Neuronal stem cell (in vitro differentiated cells): Measurements from ENCODE around the gene DHX8.

Experiments used
- DNase-seq: peaks from one replicate; pipeline ENCODE4 v3.0.0-alpha.2; 2013; ENCODE audit warnings: low spot score
- H2AFZ ChIP-seq: one replicate; pipeline ENCODE4 v1.6.1; 2013; ENCODE audit warnings: mild to moderate bottlenecking, low read length, inconsistent platforms
- H2AK5ac ChIP-seq: 2 replicates; pipeline ENCODE4 v1.6.1; 2013; ENCODE audit warnings: low read depth, mild to moderate bottlenecking, inconsistent platforms, low read length, moderate library complexity, mixed read lengths
- H2BK120ac ChIP-seq: 2 replicates; pipeline ENCODE4 v1.6.1; 2013; ENCODE audit warnings: low read depth, mild to moderate bottlenecking, inconsistent platforms, low read length, moderate library complexity, mixed read lengths
- H2BK12ac ChIP-seq: one replicate; pipeline ENCODE4 v1.6.1; 2013; ENCODE audit warnings: low read length, inconsistent platforms
- H2BK15ac ChIP-seq: 2 replicates; pipeline ENCODE4 v1.6.1; 2013; ENCODE audit warnings: mild to moderate bottlenecking, low read length, inconsistent platforms, mixed read lengths
- H2BK5ac ChIP-seq: one replicate; pipeline ENCODE4 v1.6.1; 2013; ENCODE audit warnings: inconsistent platforms, mild to moderate bottlenecking, low read length, moderate library complexity
- H3K14ac ChIP-seq: one replicate; pipeline ENCODE4 v1.6.1; 2013; ENCODE audit warnings: low read length, inconsistent platforms
- H3K18ac ChIP-seq: 2 replicates; pipeline ENCODE4 v1.6.1; 2013; ENCODE audit warnings: low read length, inconsistent platforms
- H3K23ac ChIP-seq: 2 replicates; pipeline ENCODE4 v1.6.1; 2013; ENCODE audit warnings: low read depth, mild to moderate bottlenecking, mixed read lengths, low read length, inconsistent platforms; ENCODE audit not compliant: poor library complexity
- H3K27ac ChIP-seq: replicated peaks from 3 replicates; pipeline ENCODE4 v1.5.1; 2013; ENCODE audit warnings: low read length, inconsistent platforms
- H3K27me3 ChIP-seq, 3 experiments: 2 replicates each; pipeline ENCODE4 v1.6.1; 2013; ENCODE audit warnings: low read length in 3 of 3, mild to moderate bottlenecking in 2 of 3, inconsistent platforms in 1 of 3, low read depth in 1 of 3, mixed read lengths in 1 of 3, moderate library complexity in 1 of 3; ENCODE audit not compliant: control insufficient read depth in 3 of 3, insufficient read depth in 3 of 3
- H3K36me3 ChIP-seq, 2 donors: replicated peaks in 1 of 2; 2 replicates each; pipeline ENCODE4 v1.6.1; 2013; ENCODE audit warnings: low read length in 2 of 2; ENCODE audit not compliant: control insufficient read depth in 2 of 2, insufficient read depth in 2 of 2
- H3K4ac ChIP-seq: 2 replicates; pipeline ENCODE4 v1.6.1; 2013; ENCODE audit warnings: inconsistent platforms, mild to moderate bottlenecking, low read length, moderate library complexity
- H3K4me1 ChIP-seq, 2 donors: 1 replicate in 1 of 2; 2 replicates in 1 of 2; pipeline ENCODE4 v1.6.1; 2013; ENCODE audit warnings: low read length in 2 of 2, low read depth in 1 of 2; ENCODE audit not compliant: control insufficient read depth in 2 of 2, insufficient read depth in 1 of 2
- H3K4me2 ChIP-seq: one replicate; pipeline ENCODE4 v1.6.1; 2013; ENCODE audit warnings: mild to moderate bottlenecking, low read length, inconsistent platforms; ENCODE audit not compliant: insufficient read depth, poor library complexity, severe bottlenecking
- H3K4me3 ChIP-seq, 2 donors: 2 replicates each; pipeline ENCODE4 v1.5.1; 2013; ENCODE audit warnings: low read length in 2 of 2, mild to moderate bottlenecking in 2 of 2, inconsistent platforms in 1 of 2, moderate library complexity in 1 of 2
- H3K79me1 ChIP-seq: one replicate; pipeline ENCODE4 v1.6.1; 2013; ENCODE audit warnings: low read depth, mild to moderate bottlenecking, inconsistent platforms, low read length, moderate library complexity
- H3K9ac ChIP-seq: one replicate; pipeline ENCODE4 v1.6.1; 2013; ENCODE audit warnings: mild to moderate bottlenecking, low read depth, low read length, inconsistent platforms; ENCODE audit not compliant: poor library complexity
- H3K9me3 ChIP-seq, 2 donors: replicated peaks in 1 of 2; 2 replicates each; pipeline versions ENCODE3 to v1.6.1; 2013; ENCODE audit warnings: low read length in 2 of 2, mild to moderate bottlenecking in 2 of 2, inconsistent platforms in 1 of 2, low read depth in 1 of 2, mixed read lengths in 1 of 2, moderate library complexity in 1 of 2; ENCODE audit not compliant: control insufficient read depth in 2 of 2, insufficient read depth in 1 of 2
- H4K8ac ChIP-seq: one replicate; pipeline ENCODE4 v1.6.1; 2013; ENCODE audit warnings: low read depth, mild to moderate bottlenecking, inconsistent platforms, low read length, moderate library complexity
- H4K91ac ChIP-seq: one replicate; pipeline ENCODE4 v1.6.1; 2013; ENCODE audit warnings: low read length, low read depth, mild to moderate bottlenecking, inconsistent platforms; ENCODE audit not compliant: poor library complexity
- WGBS, 2 donors: extraction: QIAGEN DNeasy Blood & Tissue Kit; methylation state at CpG; one replicate each; pipeline ENCODE4 v1.1.7; 2013; ENCODE audit warnings: missing lambda C conversion rate in 2 of 2, mixed read lengths in 1 of 2; ENCODE audit not compliant: insufficient read length in 2 of 2, insufficient replicate concordance in 1 of 2; ENCODE audit errors: extremely low coverage in 2 of 2; 5-methylcytosine and 5-hydroxymethylcytosine counted together

DHX8 gene

DNA sequence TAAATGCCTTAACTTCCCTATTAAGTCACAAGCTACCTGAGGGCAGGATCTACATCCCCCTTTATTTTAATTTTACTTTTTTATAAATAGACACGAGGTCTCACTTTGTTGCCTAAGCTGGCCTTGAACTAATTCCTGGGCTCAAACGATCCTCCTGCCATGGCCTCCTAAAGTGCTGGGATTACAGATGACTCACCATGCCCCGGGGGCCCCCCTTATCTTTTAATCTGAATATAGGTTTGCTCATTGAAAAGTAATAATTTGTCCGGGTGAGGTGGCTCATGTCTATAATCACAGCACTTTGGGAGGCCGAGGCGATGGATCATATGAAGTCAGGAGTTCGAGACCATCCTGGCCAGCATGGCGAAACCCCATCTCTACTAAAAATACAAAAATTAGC lies 48.2 kb downstream of the DHX8 start:
- H3K4ac ChIP-seq, result no peak overlapping the region

DNA sequence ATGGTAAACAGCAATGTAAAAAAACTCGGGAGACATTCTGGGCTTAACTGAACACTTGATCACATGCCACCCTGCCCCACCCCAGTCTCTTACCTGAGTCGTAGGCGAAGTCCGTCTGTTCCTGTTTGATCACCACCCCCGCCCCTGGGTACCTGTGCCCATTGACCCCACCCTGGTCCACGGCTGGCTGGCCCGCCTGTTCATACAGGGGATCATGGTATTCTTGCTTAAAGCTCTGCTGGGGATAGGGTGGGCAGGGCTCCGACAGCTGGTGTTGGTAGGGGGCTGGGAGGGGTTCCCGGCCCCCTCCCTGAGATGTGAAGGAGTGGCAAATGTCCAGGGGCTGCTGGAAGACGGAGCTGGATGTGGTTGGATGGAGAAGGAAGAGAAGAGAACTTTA lies 48.8 kb downstream of the DHX8 start:
- peaks cover 24 to 32% of the 10 kb centered on the region in 2 donors for H3K4me1 ChIP-seq
- peaks cover 0 to 2% (median 0%) of the 10 kb centered on the region in 3 experiments for H3K27me3 ChIP-seq
- H3K4me3 ChIP-seq, result no peak overlapping the region
- no peak overlapping the region for H3K4me2 ChIP-seq
- H2BK15ac ChIP-seq, result no peak overlapping the region
- no peak overlapping the region for H4K8ac ChIP-seq
- peaks cover 0 to 69% of the 10 kb centered on the region in 2 donors for H3K36me3 ChIP-seq
- no peak overlapping the region for H3K27ac ChIP-seq
- no peak overlapping the region for H2BK12ac ChIP-seq
- no peak overlapping the region for H4K91ac ChIP-seq
- no peaks in the 10 kb centered on the region for H3K79me1 ChIP-seq
- H2AK5ac ChIP-seq, result no peak overlapping the region
- no CpG with 5 or more reads among the region's 10 CpGs for WGBS, 2 donors
- H3K9me3 ChIP-seq, result no peaks in the 10 kb centered on the region
- no peak overlapping the region for H3K18ac ChIP-seq
- no peak overlapping the region for H2BK5ac ChIP-seq
- no peak overlapping the region for H3K14ac ChIP-seq
- no peak overlapping the region for H3K9ac ChIP-seq
- no peak overlapping the region for H3K4ac ChIP-seq
- H2AFZ ChIP-seq, result no peak overlapping the region
- no peak overlapping the region for H2BK120ac ChIP-seq
- H3K23ac ChIP-seq, result no peak overlapping the region
- DNase-seq, result no peak

More for the DNA sequence above, 48.2 kb downstream of the DHX8 start:
- no peak overlapping the region for H3K9ac ChIP-seq
- no peak overlapping the region for H2BK5ac ChIP-seq
- H3K23ac ChIP-seq, result no peak overlapping the region
- no peak overlapping the region for H3K4me3 ChIP-seq
- H2BK15ac ChIP-seq, result no peak overlapping the region
- no peaks in the 10 kb centered on the region for H3K79me1 ChIP-seq
- no peak overlapping the region for H2AFZ ChIP-seq
- peaks cover 0 to 2% (median 0%) of the 10 kb centered on the region in 3 experiments for H3K27me3 ChIP-seq
- no peak overlapping the region for H2BK12ac ChIP-seq
- no peak overlapping the region for H3K14ac ChIP-seq
- no peaks in the 10 kb centered on the region for H3K9me3 ChIP-seq
- no peak overlapping the region for H3K27ac ChIP-seq
- H2BK120ac ChIP-seq, result no peak overlapping the region
- H3K36me3 ChIP-seq, result peaks cover 2 to 74% of the 10 kb centered on the region in 2 donors
- H3K4me2 ChIP-seq, result no peak overlapping the region
- no peak overlapping the region for H3K18ac ChIP-seq
- no peak for DNase-seq
- H4K91ac ChIP-seq, result no peak overlapping the region
- H4K8ac ChIP-seq, result no peak overlapping the region
- peaks cover 24 to 37% of the 10 kb centered on the region in 2 donors for H3K4me1 ChIP-seq
- WGBS, 2 donors, result no CpG with 5 or more reads among the region's 8 CpGs
- H2AK5ac ChIP-seq, result no peak overlapping the region

DNA sequence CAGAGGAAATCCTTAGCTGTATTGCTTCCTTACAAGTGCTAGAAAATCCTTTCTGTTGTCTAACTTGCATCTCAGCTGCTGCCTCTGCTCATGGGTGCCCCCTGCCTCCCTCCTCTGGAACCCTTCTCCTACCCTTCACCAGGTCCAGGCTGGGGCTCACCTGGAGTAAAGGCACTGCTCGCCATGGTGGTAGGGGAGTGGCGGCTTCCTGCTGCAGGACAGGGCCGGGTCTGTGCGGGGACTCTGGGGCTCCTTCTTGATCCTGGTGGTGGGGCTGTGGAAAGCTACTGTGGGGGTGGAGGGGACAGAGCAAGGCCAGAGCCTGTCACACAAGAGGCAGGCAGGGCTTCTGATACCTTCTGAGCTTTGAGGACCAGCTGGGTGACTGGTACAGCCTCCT lies 49.9 kb downstream of the DHX8 start:
- no peak overlapping the region for H3K4me2 ChIP-seq
- no peak overlapping the region for H3K9ac ChIP-seq
- no peak overlapping the region for H2BK12ac ChIP-seq
- H2BK120ac ChIP-seq, result no peak overlapping the region
- no peak overlapping the region for H2AK5ac ChIP-seq
- H3K18ac ChIP-seq, result no peak overlapping the region
- no peak overlapping the region for H3K27ac ChIP-seq
- no CpG with 5 or more reads among the region's 4 CpGs for WGBS, 2 donors
- H3K79me1 ChIP-seq, result no peaks in the 10 kb centered on the region
- no peak overlapping the region for H2BK5ac ChIP-seq
- no peaks in the 10 kb centered on the region for H3K9me3 ChIP-seq
- no peak overlapping the region for H3K14ac ChIP-seq
- H3K4me3 ChIP-seq, result no peak overlapping the region
- peaks cover 21 to 32% of the 10 kb centered on the region in 2 donors for H3K4me1 ChIP-seq
- no peak for DNase-seq
- no peak overlapping the region for H3K23ac ChIP-seq
- H3K36me3 ChIP-seq, result peaks cover 0 to 61% of the 10 kb centered on the region in 2 donors
- H4K8ac ChIP-seq, result no peak overlapping the region
- H3K27me3 ChIP-seq, result peaks cover 0 to 2% (median 0%) of the 10 kb centered on the region in 3 experiments
- H4K91ac ChIP-seq, result no peak overlapping the region
- H3K4ac ChIP-seq, result no peak overlapping the region
- H2BK15ac ChIP-seq, result no peak overlapping the region
- no peak overlapping the region for H2AFZ ChIP-seq

DNA sequence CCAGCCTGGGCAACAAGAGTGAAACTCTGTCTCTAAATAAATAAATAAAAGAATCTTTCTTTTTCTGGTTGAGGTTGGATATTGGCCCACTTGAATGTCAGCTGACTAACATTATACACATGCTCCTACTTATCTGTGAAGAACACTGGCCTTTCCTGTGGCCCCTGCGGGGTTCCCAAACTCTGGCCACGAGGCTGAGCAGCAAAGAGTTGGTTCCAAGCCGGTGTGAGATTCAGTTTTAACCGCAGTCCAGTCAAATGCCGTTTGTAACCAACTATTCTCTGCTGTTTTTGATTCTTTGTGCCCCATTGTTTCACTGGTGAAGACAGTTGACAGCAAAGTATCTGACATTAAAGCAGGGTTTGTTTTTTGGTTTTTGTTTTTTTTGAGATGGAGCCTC lies 51.1 kb downstream of the DHX8 start:
- Histone ChIP-seq H2AFZ (no peak overlapping the region), H3K14ac (no peak overlapping the region), H4K8ac (no peak overlapping the region), H3K27ac (no peak overlapping the region), H3K27me3 (peaks cover 0 to 2% (median 0%) of the 10 kb centered on the region in 3 experiments), H3K4me3 (no peak overlapping the region), H2BK15ac (no peak overlapping the region), H3K79me1 (no peaks in the 10 kb centered on the region), H2AK5ac (no peak overlapping the region), H3K4me1 (peaks cover 15 to 22% of the 10 kb centered on the region in 2 donors), H3K36me3 (peaks cover 0 to 55% of the 10 kb centered on the region in 2 donors), H2BK12ac (no peak overlapping the region), H3K18ac (no peak overlapping the region), H3K9me3 (no peaks in the 10 kb centered on the region), H3K4me2 (no peak overlapping the region), H2BK120ac (no peak overlapping the region), H2BK5ac (no peak overlapping the region), H4K91ac (no peak overlapping the region), H3K23ac (no peak overlapping the region), H3K9ac (no peak overlapping the region), H3K4ac (no peak overlapping the region)
- DNase-seq, result no peak
- no CpG with 5 or more reads among the region's 5 CpGs for WGBS, 2 donors
